Measurements from ENCODE around the gene ANKRD31. TPM values are rescaled to one million over a fixed set of nuclear protein-coding genes. Genes with fewer than 3 reads are reported as not detected.

Gene ANKRD31
- total RNA-seq, 1 experiment from 2014 or later, result 0.26 TPM

DNA sequence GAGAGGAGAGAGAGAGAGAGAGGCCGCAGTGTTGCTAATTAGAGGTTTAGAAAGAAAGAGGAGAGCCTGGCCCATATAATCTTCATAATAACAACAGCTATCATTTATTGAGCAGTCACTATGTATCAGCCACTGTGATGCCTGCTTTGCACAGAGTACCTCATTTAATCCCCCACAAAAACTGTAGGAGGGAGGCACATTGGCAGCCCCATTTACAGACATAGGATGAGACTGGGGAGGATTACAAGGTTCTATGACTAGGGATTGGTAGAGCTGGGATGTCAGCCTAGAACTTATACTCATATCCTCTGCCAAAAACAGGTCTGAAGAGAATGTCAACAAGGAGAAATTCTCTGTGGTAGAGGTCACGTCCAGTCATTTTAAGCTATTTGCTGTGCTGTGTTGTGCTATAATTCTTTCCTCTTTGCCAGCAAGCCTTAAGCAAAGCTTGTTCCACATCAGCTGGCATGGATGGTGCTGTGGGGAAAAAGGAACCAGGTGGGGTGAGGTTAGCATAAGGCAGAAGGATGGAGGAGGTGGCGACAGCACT is 177.6 kb downstream of the ANKRD31 start:
- no peaks in the 10 kb centered on the region for H3K9me3 ChIP-seq (ENCODE audit: low read length)
- DNase-seq (peak; percentile 9), ATAC-seq (peak; percentile 55)
- H3K9me2 ChIP-seq (replicated peaks; ENCODE audit: low read length), result no peaks in the 10 kb centered on the region
- no peaks in the 10 kb centered on the region for H3F3A ChIP-seq (ENCODE audit: low read length, unreplicated experiment)
- TF ChIP-seq, protein P1, sequence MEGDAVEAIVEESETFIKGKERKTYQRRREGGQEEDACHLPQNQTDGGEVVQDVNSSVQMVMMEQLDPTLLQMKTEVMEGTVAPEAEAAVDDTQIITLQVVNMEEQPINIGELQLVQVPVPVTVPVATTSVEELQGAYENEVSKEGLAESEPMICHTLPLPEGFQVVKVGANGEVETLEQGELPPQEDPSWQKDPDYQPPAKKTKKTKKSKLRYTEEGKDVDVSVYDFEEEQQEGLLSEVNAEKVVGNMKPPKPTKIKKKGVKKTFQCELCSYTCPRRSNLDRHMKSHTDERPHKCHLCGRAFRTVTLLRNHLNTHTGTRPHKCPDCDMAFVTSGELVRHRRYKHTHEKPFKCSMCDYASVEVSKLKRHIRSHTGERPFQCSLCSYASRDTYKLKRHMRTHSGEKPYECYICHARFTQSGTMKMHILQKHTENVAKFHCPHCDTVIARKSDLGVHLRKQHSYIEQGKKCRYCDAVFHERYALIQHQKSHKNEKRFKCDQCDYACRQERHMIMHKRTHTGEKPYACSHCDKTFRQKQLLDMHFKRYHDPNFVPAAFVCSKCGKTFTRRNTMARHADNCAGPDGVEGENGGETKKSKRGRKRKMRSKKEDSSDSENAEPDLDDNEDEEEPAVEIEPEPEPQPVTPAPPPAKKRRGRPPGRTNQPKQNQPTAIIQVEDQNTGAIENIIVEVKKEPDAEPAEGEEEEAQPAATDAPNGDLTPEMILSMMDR (conservative IDR thresholded peaks at IDR 0.05; ENCODE audit: low read depth, low read length), result no peak
- TF ChIP-seq EZH2 (IDR thresholded peaks at IDR 0.05; ENCODE audit: low read length, unreplicated experiment) (no peak), EZH2phosphoT487 (IDR thresholded peaks at IDR 0.05; ENCODE audit: borderline replicate concordance, low read length) (no peak)
- no peaks in the 10 kb centered on the region for H3K27me3 ChIP-seq (ENCODE audit: low read length)
- no peak overlapping the region for H3K27ac ChIP-seq (ENCODE audit: low read length)
- H3K4me3 ChIP-seq (ENCODE audit: low read length), result no peak overlapping the region
- H3K79me2 ChIP-seq (ENCODE audit: low read length), result no peaks in the 10 kb centered on the region
- intact Hi-C loops (cut with micrococcal nuclease), result loop anchor here (10.0 kb wide), 1 partner anchor 176 kb away; the partner anchor contains the start of gene ANKRD31
- no peaks in the 10 kb centered on the region for H4K20me1 ChIP-seq (ENCODE audit: low read length)
- ChIA-PET POLR2A (ENCODE audit: unreplicated experiment) (no interaction called here), CTCF (no interaction called here)
- H3K4me1 ChIP-seq (ENCODE audit: insufficient read depth, low read length), result no peaks in the 10 kb centered on the region
- H2AFZ ChIP-seq (ENCODE audit: low read length), result no peak overlapping the region
- no peak overlapping the region for H3K9ac ChIP-seq (ENCODE audit: low read length)
- no peaks in the 10 kb centered on the region for H3K36me3 ChIP-seq (ENCODE audit: low read depth, low read length)
- no peak overlapping the region for H3K4me2 ChIP-seq (ENCODE audit: low read length)
- BruUV-seq (replicated peaks), result no TSS peak

- H3K4me1 ChIP-seq (ENCODE audit: insufficient read depth, low read length), result no peaks in the 10 kb centered on the region
- H3K9me2 ChIP-seq (replicated peaks; ENCODE audit: low read length), result no peaks in the 10 kb centered on the region
- H3K79me2 ChIP-seq (ENCODE audit: low read length), result no peaks in the 10 kb centered on the region
- ATAC-seq (no peak), DNase-seq (no peak)
- H3K9ac ChIP-seq (ENCODE audit: low read length), result no peak overlapping the region
- no peak overlapping the region for H3K4me2 ChIP-seq (ENCODE audit: low read length)
- H3K9me3 ChIP-seq (ENCODE audit: low read length), result no peaks in the 10 kb centered on the region
- no peak overlapping the region for H3K4me3 ChIP-seq (ENCODE audit: low read length)
- BruUV-seq (replicated peaks), result no TSS peak
- no peaks in the 10 kb centered on the region for H3F3A ChIP-seq (ENCODE audit: low read length, unreplicated experiment)
- H3K36me3 ChIP-seq (ENCODE audit: low read depth, low read length), result no peaks in the 10 kb centered on the region
- no peak overlapping the region for H3K27ac ChIP-seq (ENCODE audit: low read length)
- no peaks in the 10 kb centered on the region for H4K20me1 ChIP-seq (ENCODE audit: low read length)
- ChIA-PET CTCF (no interaction called here), POLR2A (ENCODE audit: unreplicated experiment) (no interaction called here)
- no peak for TF ChIP-seq EZH2 (IDR thresholded peaks at IDR 0.05; ENCODE audit: low read length, unreplicated experiment)
- TF ChIP-seq, protein P1 (conservative IDR thresholded peaks at IDR 0.05; ENCODE audit: low read depth, low read length), result no peak
- TF ChIP-seq EZH2phosphoT487 (IDR thresholded peaks at IDR 0.05; ENCODE audit: borderline replicate concordance, low read length), result no peak
- H2AFZ ChIP-seq (ENCODE audit: low read length), result no peak overlapping the region
- intact Hi-C loops (cut with micrococcal nuclease), result loop anchor here (10.0 kb wide), 1 partner anchor 177 kb away; the partner anchor contains the start of gene ANKRD31
- no peaks in the 10 kb centered on the region for H3K27me3 ChIP-seq (ENCODE audit: low read length)
Observed at GRCh38 chr5:75057561-75057960, 179.1 kb downstream of the ANKRD31 start.

DNA sequence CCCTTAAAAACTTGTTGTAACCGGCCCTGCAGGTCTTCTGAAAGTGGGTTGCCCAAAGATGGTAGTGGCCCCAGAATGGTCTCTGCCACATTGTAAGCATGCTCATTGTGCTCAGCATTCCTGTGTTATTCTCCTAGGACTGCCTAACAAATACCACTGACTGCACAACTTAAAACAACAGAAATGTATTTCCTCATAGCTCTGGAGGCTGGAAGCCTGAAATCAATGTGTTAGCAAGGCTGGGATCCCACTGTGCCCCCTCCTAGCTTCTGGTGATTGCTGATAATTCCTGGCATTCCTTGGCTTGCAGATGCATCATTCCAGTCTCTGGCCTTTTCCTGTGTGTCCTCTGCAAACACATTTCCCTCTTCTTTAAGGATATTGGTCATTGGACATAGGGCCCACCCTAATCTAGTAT is 180.9 kb downstream of the ANKRD31 start:
- Histone ChIP-seq H3F3A (ENCODE audit: low read length, unreplicated experiment) (no peaks in the 10 kb centered on the region), H3K9ac (ENCODE audit: low read length) (no peak overlapping the region), H4K20me1 (ENCODE audit: low read length) (no peaks in the 10 kb centered on the region), H3K4me2 (ENCODE audit: low read length) (no peak overlapping the region), H3K9me2 (replicated peaks; ENCODE audit: low read length) (no peaks in the 10 kb centered on the region), H3K79me2 (ENCODE audit: low read length) (no peaks in the 10 kb centered on the region), H3K4me3 (ENCODE audit: low read length) (no peak overlapping the region), H3K9me3 (ENCODE audit: low read length) (no peaks in the 10 kb centered on the region), H3K27ac (ENCODE audit: low read length) (no peak overlapping the region), H3K36me3 (ENCODE audit: low read depth, low read length) (no peaks in the 10 kb centered on the region), H3K27me3 (ENCODE audit: low read length) (no peaks in the 10 kb centered on the region), H3K4me1 (ENCODE audit: insufficient read depth, low read length) (no peaks in the 10 kb centered on the region), H2AFZ (ENCODE audit: low read length) (no peak overlapping the region)
- CTCF ChIA-PET, result no interaction called here
- ATAC-seq, result no peak
- TF ChIP-seq EZH2phosphoT487 (IDR thresholded peaks at IDR 0.05; ENCODE audit: borderline replicate concordance, low read length), result no peak
- TF ChIP-seq, protein P1 (conservative IDR thresholded peaks at IDR 0.05; ENCODE audit: low read depth, low read length), result no peak
- TF ChIP-seq EZH2 (IDR thresholded peaks at IDR 0.05; ENCODE audit: low read length, unreplicated experiment), result no peak
- intact Hi-C loops (cut with micrococcal nuclease), result loop anchor here (10.0 kb wide), 1 partner anchor 179 kb away; the partner anchor contains the start of gene ANKRD31
- no TSS peak for BruUV-seq (replicated peaks)
- POLR2A ChIA-PET (ENCODE audit: unreplicated experiment), result no interaction called here
- no peak for DNase-seq

Data from PC-3 (cell line).